ENCODE results near the gene LAIR2.
"Not testable (repeated sequence)": the region's sequence is repeated elsewhere in the genome, so short reads cannot be mapped to it uniquely, and the experiment has no call there.

LAIR2 gene

DNA sequence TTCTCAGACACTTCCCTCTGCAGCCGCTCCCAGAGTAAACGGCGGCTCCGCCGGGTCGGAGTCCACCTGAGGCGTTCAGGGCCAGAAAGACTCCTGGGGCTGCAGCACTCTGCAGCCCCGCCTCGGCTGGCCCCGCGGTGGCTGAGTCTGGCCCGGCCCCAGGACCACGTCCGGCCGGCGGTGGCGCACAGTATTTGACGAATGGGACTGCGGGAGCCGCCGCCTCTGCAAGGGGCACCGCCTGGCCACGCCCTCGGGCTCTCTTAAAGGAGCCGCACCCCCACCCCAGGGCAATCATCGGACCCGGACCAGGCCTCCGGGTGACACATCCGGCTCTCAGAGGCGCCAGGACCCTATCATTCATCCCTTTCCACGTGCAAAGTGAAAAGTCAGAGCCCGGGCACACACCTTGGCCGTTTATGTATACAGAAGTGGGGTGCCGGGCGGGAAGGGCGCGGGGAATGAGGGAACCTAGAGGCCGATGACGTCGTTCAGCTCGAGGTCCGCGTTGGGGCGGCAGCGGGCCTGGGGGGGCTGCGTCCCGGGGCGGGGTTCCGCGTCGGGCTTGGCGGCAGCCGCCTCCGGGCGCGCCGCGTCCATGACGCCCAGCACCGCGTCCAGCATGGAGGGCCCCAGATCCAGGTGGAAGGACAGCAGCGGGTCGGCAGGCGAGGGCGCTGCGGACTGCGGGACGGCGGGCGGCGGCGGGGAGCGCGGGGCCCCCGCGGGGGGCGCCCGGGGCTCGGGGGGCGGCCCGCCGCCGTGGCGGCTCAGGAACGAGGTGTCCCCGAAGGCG, 37.8 kb upstream of the LAIR2 start:
- peak; percentile 57 for DNase-seq (ENCODE audit: low read depth)

DNA sequence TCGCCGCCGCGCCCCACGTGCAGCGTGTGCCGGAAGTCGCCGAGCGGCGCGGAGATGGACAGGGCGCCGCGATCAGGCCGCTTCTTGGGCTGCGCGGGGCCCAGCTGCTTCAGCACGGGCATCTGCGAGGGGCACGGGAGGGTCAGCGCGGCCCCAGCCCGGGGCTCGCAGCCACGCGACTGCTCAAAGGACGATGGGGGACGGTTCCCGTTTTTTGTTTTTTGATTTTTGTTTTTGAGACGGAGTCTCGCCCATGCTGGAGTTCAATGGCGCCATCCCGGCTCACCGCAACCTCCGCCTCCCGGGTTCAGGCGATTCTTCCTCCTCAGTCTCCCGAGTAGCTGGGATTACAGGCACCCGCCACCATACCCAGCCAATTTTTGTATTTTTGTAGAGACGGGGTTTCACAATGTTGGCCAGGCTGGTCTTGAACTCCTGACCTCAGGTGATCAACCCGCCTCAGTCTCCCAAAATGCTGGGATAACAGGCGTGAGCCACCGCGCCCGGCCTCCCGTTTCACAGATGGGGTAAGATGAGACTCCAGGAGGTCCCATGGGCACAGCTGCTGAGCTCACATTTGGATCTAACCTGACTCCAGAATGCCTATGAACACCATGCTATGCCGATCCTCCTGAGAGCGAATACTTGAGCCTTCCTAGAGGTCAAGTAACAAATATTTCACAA, 37.1 kb upstream of the LAIR2 start:
- DNase-seq (ENCODE audit: low read depth), result no peak

- DNase-seq (ENCODE audit: low read depth), result not testable (repeated sequence)
These were observed 36.5 kb upstream of the LAIR2 start for GRCh38 chr19:54466110-54466480.

- DNase-seq (ENCODE audit: low read depth), result no peak
These were observed 33.1 kb upstream of the LAIR2 start for GRCh38 chr19:54469496-54469934.

GRCh38 chr19:54470276-54470887, 32.2 kb upstream of the LAIR2 start:
- no peak for DNase-seq (ENCODE audit: low read depth)

GRCh38 chr19:54470991-54471782, 31.4 kb upstream of the LAIR2 start:
- no peak for DNase-seq (ENCODE audit: low read depth)

DNA sequence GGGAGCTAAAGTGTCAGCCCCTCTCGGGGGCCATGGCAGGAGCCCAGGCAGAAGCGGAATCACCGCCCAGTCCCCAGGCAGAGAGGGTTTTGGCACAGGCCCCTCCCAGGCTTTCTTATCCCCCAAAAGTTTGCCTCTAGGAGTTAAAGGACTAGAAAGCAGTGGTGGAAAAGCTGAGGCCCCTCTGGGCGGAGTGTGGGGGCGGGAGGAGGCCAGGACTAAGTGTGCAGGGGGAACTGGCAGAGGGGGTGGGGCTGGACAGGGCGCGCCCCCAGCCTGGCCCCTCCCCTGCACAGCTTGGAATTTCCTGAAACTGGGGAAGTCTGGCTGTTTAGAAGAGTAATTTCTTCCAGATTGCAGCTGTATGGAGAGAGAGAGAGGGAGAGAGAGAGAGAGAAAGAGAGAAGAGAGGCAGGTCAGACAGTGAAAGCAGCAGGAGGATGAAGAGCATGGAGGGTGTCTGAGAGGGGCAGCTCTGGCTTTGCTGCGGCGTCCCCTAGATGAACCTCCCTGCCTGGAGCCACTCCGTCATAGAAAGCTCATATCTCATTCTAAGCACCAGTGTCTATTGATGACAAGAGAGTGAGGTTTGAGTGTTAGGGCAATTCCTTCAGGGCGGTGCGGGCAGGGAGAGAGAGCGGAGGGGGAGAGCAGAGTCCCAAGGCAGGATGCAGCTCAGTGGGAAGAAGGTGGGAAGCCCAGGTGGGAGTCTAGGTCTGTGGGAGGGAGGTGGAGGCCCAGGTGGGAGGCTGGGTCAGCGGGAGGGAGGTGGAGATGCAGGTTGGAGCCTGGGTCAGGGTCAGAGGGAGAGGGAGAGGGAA, 29.4 kb upstream of the LAIR2 start, which contains the start of gene CDC42EP5:
CDC42EP5 (minus strand) TSS at position 226 of the 821 bp plus-strand sequence. CDS start 7,749 bp downstream, outside the sequence.
- DNase-seq (ENCODE audit: low read depth), result no peak

DNA sequence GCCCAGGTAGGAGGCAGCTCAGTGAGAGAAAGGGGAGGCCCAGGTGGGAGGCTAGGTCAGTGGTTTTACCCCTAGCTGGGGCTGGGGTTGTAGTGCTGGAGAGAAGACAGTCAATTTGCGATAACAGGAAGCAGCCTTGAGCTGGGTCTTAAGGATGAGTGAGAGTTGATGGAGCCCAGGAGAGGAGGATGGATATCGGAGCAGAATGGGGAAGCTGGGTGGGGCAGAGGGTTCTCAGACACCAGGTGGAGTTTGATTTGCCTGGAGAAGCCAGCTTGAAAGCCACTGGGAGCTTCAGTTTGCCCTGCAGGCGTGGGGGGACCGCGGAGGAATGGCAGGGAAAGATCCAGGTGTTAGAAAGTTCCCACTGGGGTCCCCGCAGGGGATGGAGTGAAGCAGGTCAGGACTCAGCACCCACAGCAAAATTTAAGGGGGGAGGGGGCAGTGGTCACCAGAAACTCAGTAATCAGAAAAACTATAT, 28.7 kb upstream of the LAIR2 start:
- no peak for DNase-seq (ENCODE audit: low read depth)

DNA sequence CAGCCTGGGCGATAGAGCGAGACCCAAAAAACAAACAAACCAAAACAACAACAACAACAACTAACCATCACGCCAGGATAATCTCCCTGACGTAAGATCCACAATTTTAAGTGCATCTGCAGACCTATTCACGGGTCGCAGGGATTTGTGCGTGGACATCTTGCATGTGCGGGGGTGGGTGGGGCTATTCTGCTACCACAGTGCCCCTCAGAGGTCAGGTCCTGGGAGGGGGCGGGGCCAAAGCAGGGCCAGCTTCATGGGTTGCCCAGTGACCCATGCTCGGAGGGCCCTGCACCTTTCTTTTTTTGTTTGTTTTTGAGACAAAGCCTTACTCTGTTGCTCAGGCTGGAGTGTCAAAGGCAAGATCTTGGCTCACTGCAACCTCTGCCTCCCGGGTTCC, 26.9 kb upstream of the LAIR2 start:
- DNase-seq (ENCODE audit: low read depth), result no peak

- DNase-seq (ENCODE audit: low read depth), result no peak
These were observed 25.0 kb upstream of the LAIR2 start for GRCh38 chr19:54477650-54478049.

DNA sequence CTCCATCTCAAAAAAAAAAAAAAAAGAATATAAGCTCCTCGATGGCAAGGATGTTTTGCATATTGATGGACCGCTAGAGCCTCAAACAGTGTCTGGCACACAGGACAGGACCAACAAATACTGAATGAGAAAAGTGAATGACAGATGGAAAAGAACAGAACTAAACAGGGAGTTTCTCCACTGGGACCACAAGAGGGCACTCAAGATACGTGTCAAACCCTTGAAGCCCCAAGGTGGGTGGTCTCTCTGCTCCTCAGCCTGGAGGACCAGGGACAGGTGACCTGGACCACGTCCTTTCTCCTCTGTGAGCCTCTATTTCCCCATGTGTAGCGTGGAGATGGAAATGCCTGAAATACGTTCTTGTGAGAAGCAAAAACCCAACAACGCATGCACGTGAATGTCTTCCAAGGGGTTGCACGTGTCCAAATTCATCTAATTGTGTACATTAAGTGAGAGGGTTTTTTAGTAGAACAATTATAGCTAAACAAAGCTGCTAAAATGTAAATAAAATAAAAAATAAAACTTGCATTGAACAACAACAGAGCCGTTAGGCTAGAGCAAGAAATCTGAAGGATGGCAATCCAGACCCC, 23.9 kb upstream of the LAIR2 start:
- DNase-seq (ENCODE audit: low read depth), result no peak

- DNase-seq (ENCODE audit: low read depth), result no peak
These were observed 22.6 kb upstream of the LAIR2 start for GRCh38 chr19:54480051-54480450.

GRCh38 chr19:54481326-54481930, 21.2 kb upstream of the LAIR2 start:
- DNase-seq (ENCODE audit: low read depth), result no peak

DNA sequence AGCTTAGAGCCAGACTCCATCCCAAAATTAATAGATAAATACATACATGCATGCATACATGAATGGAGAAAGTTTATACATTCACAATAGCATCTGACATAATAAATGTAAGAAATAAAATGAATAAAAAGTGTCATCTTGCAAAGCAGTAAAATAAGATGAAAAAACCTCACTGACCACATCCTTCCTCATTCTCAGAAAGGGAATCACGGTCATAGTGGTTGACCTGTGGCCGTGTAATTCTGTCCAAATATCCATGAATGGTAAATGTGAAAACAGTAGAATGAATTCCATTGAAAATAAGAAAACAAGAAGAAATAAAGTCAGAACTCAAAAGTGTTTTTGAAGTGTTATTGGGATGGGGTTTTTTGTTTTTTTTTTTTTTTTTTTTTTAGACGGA, 19.7 kb upstream of the LAIR2 start:
- DNase-seq (ENCODE audit: low read depth), result no peak

- DNase-seq (ENCODE audit: low read depth), result no peak
These were observed 18.2 kb upstream of the LAIR2 start for GRCh38 chr19:54484451-54484850.

- DNase-seq (ENCODE audit: low read depth), result no peak
These were observed 16.8 kb upstream of the LAIR2 start for GRCh38 chr19:54485851-54486250.

DNA sequence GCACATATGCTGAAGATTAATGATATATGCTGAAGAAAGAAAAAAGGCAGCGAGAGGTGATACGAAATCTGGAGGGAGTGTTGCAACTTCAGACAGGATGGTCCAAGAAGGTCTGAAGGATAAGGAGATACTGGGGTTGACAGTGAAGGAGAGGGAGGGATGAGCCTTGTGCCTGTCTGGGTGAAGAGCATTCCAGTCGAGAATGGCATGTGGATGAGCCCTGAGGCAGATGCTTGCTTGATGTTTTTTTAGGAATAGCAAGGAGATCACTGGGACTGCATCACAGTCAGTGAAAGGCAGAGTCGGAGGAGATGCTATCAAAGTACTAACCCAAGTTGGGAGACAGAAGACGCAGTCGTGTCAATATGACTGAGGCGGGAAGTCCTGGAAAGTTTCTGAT, 13.3 kb upstream of the LAIR2 start:
- no peak for DNase-seq (ENCODE audit: low read depth)

GRCh38 chr19:54489766-54490165, 12.9 kb upstream of the LAIR2 start:
- no peak for DNase-seq (ENCODE audit: low read depth)

DNA sequence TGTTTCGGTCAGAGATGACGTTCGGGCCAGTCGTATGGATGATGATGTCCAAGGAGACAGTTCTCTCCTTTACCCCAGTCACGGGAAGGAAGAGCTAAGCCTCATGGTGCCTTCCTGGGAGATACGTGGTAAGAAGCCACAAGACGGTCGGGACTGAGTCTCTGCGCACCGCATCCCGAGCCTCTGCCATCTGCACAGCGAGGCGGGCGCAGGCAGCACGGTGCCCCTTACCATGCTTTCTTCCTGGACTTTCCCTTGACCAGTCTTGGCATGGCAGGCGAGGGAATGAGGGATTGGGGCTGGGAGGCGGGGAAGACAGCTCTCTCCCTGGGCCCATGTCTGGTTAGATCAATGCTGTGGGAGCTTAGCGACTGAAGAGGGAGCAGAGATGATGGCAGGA, 10.1 kb upstream of the LAIR2 start:
- no peak for DNase-seq (ENCODE audit: low read depth)

DNA sequence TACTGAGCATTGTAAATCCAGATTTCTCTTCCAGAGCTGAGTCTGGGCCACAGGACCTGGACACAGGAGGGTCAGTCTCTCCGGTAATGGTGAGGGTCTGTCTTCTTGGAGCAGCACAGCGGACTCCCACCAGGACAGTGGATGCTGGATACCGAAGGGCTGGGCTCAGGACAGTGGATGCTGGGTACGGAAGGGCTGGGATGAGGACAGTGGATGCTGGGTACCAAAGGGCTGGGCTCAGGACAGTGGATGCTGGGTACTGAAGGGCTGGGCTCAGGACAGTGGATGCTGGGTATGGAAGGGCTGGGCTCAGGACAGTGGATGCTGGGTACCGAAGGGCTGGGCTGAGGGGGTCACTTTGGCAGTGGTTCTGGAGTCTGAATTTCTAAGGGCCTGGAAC, 9.6 kb upstream of the LAIR2 start:
- DNase-seq (ENCODE audit: low read depth), result not testable (repeated sequence)
